ENCODE results near the gene AKAP9. TPM values are rescaled to one million over a fixed set of nuclear protein-coding genes. Genes with fewer than 3 reads are reported as not detected.

AKAP9 gene
- total and polyA plus RNA-seq, 2 donors (not counting 3 experiments of a cell fraction or from before 2014, with no cell fraction given) = 9.5 to 51.6 TPM

- intact Hi-C loops (cut with micrococcal nuclease) = no loop called here
- no peak overlapping the region for H3K4me2 ChIP-seq (ENCODE audit: insufficient read depth, low read length)
- POLR2A ChIA-PET = no interaction called here
Observed at GRCh38 chr7:92095380-92095779, 154.7 kb downstream of the AKAP9 start.

More at GRCh38 chr7:92095380-92095779, 154.7 kb downstream of the AKAP9 start:
- CTCF ChIA-PET = no interaction called here
- dilution Hi-C loops (cut with MboI; ENCODE audit: extremely low pct_ligation_motif_present, low sequenced_read_pairs) = no loop called here
- Histone ChIP-seq H3K27me3 (ENCODE audit: control insufficient read depth in 2 of 2, insufficient read depth in 2 of 2, low read length in 2 of 2) (no peaks in the 10 kb centered on the region), H2AFZ (ENCODE audit: low read depth, low read length) (no peak overlapping the region), H3K36me3 (ENCODE audit: control insufficient read depth in 2 of 2, extremely low read depth in 1 of 2, insufficient read depth in 2 of 2, low read length in 2 of 2) (peaks cover 5 to 21% of the 10 kb centered on the region in 2 experiments), H3K27ac (ENCODE audit: insufficient read depth, low read depth, low read length) (no peak overlapping the region), H3K9me1 (replicated peaks; ENCODE audit: control insufficient read depth, extremely low read depth, insufficient read depth, low read length) (no peaks in the 10 kb centered on the region), H4K20me1 (replicated peaks; ENCODE audit: control insufficient read depth, extremely low read depth, insufficient read depth, low read length) (no peaks in the 10 kb centered on the region), H3K4me3 (replicated peaks in 1 of 3; ENCODE audit: insufficient read depth in 1 of 3, low read depth in 1 of 3, low read length in 3 of 3) (no peak overlapping the region), H3K9me3 (replicated peaks; ENCODE audit: control insufficient read depth, insufficient read depth, low read length) (no peaks in the 10 kb centered on the region), H3K79me2 (ENCODE audit: control insufficient read depth, insufficient read depth, low read length) (no peaks in the 10 kb centered on the region), H3K9ac (replicated peaks; ENCODE audit: extremely low read depth, insufficient read depth, low read length) (no peak overlapping the region), H3K4me1 (ENCODE audit: control insufficient read depth, extremely low read depth, insufficient read depth, low read length) (no peaks in the 10 kb centered on the region)
- TF ChIP-seq, protein P1, sequence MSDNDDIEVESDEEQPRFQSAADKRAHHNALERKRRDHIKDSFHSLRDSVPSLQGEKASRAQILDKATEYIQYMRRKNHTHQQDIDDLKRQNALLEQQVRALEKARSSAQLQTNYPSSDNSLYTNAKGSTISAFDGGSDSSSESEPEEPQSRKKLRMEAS (IDR thresholded peaks at IDR 0.05; ENCODE audit: insufficient read depth, insufficient read length) = no peak
- TF ChIP-seq MYC (IDR thresholded peaks at IDR 0.05; ENCODE audit: low read depth, low read length) (no peak), CTCF (IDR thresholded peaks at IDR 0.05; ENCODE audit: extremely low read depth in 1 of 2, insufficient read depth in 1 of 2, low read depth in 1 of 2, low read length in 2 of 2) (no peak), EZH2 (IDR thresholded peaks at IDR 0.05; ENCODE audit: borderline replicate concordance, low read depth, low read length, severe bottlenecking) (no peak), FOS (IDR thresholded peaks at IDR 0.05; ENCODE audit: borderline replicate concordance, insufficient read depth, low read length) (no peak), POLR2AphosphoS5 (IDR thresholded peaks at IDR 0.05; ENCODE audit: insufficient read depth, low read depth, low read length) (no peak), JUN (IDR thresholded peaks at IDR 0.05; ENCODE audit: borderline replicate concordance, insufficient read depth, insufficient read length, low read depth) (no peak), POLR2A (IDR thresholded peaks at IDR 0.05; ENCODE audit: low read depth, low read length) (no peak), GATA2 (IDR thresholded peaks at IDR 0.05; ENCODE audit: insufficient read depth, insufficient read length, low read depth, low read length) (no peak)
- no TSS peak for BruUV-seq (replicated peaks)
- DNase-seq (ENCODE audit: low read depth, low spot score) (no peak), FAIRE-seq (no peak)

Measured in endothelial cell of umbilical vein (primary cell).